ENCODE results near the gene RABGAP1L.

DNA sequence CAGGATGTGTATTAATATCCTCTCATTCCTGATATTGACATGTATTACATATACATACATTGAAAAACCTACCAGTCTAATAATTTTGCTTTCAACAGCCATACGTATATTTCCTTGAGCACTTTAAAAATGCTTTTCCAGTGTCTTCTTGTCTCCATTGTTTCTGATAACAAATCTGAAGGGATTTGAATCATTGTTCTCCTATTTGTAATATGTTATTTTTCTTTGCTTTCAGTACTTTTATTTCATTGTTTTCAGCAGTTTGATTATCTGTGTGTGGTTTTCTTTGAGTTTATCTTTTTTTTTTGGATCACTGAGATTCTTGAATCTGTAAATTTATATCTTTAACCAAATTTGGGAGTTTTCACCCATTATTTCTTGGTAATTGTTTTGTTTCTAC lies 65.3 kb downstream of the RABGAP1L start:
- TF ChIP-seq, protein P1, sequence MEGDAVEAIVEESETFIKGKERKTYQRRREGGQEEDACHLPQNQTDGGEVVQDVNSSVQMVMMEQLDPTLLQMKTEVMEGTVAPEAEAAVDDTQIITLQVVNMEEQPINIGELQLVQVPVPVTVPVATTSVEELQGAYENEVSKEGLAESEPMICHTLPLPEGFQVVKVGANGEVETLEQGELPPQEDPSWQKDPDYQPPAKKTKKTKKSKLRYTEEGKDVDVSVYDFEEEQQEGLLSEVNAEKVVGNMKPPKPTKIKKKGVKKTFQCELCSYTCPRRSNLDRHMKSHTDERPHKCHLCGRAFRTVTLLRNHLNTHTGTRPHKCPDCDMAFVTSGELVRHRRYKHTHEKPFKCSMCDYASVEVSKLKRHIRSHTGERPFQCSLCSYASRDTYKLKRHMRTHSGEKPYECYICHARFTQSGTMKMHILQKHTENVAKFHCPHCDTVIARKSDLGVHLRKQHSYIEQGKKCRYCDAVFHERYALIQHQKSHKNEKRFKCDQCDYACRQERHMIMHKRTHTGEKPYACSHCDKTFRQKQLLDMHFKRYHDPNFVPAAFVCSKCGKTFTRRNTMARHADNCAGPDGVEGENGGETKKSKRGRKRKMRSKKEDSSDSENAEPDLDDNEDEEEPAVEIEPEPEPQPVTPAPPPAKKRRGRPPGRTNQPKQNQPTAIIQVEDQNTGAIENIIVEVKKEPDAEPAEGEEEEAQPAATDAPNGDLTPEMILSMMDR (IDR thresholded peaks at IDR 0.05; ENCODE audit: low read depth, low read length), result no peak
- no peak for TF ChIP-seq POLR2A (IDR thresholded peaks at IDR 0.05; ENCODE audit: extremely low read depth, insufficient read length)
